HG02943 (cell line): ENCODE results near the gene CAMTA1.

Experiments
- ATAC-seq: cut with Tn5 transposase; IDR thresholded peaks from one replicate; pipeline ENCODE4 v1.9.1; 2021; ENCODE audit warnings: mild to moderate bottlenecking, low read depth, moderate library complexity; ENCODE audit not compliant: unreplicated experiment

Gene CAMTA1

DNA sequence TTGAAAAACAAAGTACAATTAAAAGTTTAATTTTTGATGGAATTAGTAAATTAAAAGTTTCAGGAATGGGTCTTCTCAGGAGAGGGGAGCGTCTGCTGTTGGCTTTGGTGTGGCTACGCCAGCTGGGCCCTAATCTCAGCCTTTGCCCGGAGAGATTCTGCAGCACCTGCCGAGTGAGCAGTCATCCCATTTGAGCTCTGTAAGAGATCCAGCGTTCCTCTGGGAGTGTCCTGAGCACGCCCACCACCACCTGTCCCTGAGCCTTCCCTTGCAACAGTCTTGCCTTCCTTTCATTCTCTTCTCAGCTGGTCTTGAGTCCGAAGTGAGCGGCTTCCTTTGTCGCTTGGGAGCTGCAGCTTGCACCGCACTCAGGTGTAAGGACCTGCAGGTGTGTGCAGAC lies 263.1 kb downstream of the CAMTA1 start:
- ATAC-seq = no peak

DNA sequence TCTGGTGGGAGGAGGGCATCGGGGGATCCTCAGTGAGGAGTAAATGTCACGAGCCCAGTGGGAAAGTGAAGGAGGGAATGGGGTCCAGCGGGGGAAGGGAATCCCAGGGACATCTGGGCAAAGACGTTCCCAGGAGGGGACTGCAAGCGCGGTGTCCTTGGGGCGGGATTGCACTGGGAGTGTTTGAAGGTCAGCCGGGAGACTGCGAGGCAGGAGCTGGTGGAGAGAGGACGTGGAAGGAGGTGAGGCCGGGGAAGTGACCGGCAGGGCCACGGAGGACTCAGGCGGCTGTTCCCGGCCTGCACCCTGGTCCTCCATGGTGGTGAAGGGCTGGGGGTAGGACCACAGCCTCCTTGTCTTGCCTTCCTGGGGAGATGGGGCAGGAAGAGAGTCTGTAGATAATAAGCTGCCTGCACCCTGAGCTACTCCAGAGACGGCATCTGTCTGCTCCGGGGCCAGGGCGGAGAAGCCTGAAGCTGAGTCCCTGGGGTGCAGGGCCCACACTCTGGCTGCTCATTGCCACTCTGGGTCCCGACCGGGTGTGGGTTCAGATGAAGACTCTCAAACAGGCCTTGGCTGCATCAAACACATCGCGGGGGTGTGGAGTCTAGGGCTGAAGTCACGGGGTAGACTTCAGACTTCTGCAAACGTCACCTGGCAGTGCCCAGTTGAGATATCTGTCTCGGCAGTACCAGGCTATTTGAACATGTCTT lies 264.8 kb downstream of the CAMTA1 start:
- ATAC-seq = no peak

DNA sequence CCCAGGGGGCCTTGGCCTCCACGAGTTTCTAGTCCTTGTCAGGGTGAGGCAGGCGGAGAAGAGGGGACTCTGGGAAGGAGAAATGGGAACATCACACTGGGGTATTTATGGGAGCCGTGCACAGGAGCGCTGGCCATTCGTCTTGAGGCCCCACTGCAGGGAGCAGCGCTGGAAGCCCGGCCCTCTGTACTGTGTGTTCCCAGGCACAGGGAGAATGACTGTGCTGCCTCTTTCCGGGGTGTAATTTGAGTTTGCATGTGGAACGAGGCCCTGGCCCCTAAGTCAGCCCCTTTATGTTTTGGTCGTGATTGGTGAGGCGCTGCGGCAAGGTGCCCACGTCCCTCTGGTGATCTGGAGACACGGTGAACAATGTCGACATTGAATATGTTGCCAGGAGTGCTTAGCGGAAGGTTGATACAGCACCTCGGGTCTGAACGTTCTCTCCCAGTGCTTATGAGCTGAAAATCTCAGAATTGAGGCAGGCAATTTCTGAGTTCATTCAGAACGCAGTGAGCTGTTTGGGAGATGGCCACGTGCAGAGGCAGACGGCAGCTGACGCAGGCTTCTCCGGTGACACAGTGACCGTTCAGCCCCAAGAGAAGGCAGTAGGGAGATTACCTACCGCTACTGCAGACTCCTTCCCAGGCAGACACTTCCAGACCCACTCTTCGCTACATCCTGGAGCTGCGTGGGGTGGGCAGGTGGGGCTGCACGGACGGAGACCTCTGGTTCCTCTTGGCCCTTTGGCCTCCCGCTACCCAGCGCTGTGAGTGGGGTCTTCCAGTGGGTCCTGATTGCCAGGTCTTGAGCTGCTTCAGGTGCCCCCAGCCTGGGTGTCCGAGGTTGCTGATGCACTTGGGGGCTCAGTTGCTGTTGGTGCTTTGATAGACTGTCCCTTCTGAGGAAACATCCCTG lies 265.8 kb downstream of the CAMTA1 start:
- ATAC-seq = no peak

DNA sequence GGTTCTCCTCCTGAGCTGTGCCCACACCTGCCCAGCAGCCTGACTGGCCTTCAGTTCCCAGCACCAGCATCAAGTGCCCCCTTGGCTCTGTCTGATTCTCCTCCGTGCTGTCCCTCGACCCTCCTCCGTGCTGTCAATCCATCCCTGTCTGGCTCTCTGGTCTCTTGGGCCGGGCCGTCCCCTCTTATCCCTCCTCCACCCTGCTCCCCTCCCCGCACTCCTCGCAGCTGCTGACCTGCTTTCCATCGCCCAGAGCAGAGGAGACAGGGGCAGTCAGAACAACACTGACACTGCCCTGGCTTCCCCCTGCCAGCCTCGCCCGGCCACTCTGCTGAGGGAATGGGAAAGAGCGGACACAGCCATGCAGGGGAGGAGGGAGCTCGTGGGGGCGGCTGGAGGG lies 267.4 kb downstream of the CAMTA1 start:
- no peak for ATAC-seq

DNA sequence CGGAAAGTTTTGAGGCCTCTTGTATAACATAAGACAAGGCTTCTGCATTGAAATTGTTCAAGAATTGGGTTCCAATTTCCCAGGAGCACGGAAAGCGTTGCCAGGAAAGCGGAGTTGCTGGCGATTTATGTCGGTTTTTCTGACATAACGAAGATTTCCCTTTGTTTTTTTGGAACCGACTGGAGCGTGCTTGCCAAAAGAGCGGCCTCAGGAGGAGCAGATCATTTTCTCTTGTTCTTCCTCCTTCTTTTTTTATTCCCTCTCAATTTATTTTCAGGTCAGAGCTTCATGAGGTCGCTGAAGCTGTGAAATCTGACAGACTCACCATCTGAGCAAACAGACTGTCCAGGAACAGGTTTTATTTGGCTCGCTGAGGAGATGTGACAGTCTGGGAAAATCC lies 275.5 kb downstream of the CAMTA1 start:
- no peak for ATAC-seq

DNA sequence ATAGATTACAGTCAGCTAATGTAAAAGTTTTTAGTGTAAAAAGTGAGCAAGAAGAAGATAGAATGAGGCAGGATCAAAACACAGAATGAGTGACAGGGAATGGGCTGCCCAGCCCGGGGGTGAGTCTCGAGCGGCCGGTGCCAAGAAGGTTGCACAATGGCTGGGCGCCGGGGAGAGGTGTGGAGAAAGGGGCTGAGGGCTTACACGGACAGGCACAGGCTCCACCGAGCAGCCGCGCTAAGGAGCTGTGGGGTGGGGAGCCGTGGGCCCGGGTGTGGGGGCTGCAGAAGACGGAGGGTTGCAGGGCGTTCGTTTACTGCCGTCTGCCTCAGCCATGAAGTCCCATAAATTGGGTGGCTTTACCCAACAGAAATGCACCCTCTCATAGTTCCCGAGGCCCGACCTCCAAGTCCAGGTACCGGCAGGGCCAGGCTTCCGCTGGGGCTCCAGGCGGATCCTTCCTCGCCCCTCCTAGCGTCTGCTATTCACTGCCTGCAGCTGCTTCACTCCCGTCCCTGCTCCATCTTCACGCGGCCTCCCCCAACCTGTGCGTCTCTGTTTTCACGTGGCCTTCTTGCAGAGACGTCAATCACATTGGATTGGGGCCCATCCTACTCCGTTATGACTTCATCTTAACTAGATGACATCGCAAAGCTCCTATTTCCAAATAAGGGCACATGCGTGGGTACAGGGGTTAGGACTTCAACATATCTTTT lies 277.2 kb downstream of the CAMTA1 start:
- ATAC-seq = no peak

DNA sequence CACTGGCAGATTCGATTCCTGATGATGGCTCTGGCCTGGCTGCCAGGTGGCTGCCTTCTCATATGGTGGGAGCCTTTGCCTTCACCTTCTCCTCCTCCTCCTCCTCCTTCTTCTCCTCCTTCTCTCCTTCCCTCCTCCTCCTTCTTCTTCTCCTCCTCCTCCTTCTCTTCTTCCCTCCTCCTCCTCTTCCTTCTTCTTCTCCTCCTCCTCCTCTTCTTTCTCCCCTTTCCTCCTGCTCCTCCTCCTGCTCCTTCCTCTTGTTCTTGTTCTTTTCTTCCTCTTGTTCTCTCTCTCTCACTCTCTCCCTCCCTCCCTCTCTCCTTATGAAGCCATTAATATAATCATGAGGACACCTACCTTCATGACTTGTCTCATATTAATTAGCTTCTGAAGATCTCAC lies 278.7 kb downstream of the CAMTA1 start:
- ATAC-seq = no peak

DNA sequence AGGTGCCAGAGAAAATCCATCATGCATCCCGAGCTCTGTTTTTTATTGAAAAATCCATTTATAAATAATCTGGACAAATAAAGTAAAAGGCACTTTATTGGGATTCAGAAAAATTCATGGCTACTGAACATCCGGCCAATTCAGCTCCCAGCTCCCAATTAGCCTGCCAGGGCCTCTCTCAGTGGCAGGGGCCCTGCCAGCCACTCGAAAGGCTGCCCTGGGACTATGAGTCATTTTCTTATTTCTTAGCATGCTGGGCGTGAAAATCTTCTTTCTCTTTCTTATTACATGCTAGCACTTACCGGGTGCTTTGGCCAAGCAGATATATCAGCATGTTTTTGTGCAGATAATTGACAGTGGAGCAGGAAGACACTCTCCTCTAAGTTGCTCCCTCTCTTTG lies 283.3 kb downstream of the CAMTA1 start:
- no peak for ATAC-seq

DNA sequence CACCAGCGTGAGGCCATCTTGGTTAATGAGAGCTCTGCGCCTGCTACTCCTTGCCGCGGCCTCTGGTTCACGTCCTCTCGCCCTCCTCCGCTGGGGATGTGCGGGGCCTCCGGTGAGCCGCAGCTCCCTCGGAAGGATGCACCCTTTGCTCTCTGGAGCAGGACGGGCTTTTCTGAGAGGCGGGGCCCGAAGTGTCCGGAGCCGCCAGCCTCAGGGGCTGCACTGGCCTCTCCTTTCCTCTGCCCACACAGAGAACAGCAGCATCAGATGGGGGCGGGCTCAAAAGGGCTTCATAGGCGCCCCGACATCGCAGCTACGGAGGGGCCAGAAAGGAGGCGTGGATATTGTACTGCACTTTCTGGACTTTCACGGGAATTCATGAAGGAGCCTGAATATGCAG lies 284.7 kb downstream of the CAMTA1 start:
- no peak for ATAC-seq

DNA sequence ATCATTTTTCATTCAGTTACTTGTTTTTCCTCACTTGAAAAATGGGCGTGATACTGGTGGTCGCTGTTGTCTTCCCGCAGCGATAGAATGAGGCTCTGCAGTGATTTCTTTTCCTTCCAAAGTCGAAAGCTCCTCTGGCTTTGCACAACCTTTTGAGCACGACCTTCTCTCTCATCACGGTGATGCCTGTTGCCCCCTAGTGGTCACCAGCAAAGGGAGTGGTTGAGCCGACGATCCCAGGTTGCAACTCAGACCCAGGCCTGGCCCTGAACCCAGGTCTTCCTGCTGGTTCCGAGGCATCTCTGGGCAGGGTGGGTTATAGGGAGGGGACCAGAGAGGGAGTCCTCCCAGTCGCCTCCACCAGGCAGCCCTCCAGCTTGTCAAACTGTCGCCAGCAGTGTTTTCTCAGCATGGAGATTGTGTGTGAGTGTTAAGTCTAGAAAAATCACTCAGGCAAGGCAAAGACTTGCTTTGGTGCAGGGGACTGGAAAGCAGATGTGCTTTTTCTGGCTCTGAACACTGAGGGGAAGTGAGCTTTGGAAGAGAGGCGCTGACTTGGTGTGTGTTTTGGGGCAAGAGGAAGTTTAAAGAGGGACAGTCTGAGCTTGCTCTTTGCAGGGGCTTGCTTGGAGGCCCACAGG lies 285.3 kb downstream of the CAMTA1 start:
- ATAC-seq = no peak

DNA sequence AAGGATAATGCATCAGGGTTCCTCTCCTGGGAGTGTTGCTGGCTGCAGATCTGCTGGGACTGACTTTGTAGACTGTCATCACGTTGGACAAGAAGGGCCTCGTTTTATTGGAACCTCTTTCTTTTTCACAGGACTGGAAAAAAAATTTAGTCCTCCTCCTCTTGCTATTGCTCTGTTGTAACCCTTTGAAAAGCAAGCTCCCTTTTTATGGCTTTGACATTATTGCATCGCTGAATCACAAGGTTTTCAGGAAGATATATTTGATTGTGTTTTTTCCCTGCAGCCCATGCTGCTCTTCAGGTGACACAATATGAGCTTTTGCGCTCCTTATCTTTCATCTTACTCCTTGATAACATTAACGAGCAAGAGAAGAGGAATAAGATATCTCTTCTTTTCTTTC lies 290.9 kb downstream of the CAMTA1 start:
- ATAC-seq = no peak

DNA sequence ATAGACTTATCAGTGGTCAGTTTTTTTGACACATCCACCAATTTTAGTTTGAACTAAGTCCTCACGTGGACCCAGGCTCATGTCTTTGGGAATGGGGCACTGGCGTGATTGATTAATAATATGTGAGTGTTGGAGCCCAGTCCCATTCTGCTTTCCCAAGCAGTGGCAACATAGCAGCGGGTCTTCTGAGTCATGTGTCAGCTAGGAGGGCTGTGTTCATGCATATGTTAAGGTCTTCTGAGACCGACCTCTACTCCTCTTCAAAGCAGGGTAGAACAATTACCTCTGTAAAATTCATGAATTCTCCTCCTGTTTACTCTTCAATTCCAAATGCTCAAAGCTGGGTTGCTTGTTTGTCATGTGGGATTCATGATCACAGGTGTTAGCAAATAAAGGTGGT lies 291.3 kb downstream of the CAMTA1 start:
- ATAC-seq = no peak

DNA sequence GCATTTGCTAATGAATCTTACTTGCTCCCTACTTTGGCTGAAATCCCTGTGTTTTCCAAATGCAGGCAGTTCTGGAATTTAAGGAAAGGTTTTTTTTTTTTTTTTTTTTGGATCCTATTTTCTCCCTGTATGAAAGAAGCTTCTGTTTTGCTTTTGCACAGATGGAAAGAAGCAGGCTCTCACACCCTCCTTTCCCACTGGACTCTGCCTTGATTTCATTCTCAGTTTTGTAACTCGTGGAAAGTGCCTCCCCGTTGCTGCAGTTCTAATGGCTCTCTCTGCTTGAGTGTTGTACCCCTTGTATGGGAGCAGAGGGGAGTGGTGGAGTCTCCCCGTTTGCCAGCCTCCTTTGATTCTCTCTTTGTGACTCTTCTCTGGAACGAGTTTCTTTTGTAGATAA lies 291.9 kb downstream of the CAMTA1 start:
- no peak for ATAC-seq

DNA sequence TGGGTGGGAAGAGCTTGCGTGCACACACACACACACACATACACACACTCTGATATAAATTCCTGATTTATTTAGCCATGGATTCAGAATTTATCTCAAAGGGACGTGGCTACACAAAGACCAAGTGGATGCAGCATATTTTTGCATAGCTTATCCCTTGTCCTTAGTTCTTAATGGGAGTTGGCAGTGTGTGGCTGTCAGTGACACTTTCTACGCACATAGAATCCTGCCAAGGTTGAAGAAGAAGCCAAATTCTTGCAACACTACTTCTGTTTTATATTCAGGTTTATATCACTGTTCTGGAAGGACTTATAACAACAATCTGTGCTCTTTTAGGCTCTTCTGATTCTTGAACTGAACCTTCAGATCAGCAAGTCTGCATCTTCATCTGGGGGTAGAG lies 292.7 kb downstream of the CAMTA1 start:
- ATAC-seq = no peak

DNA sequence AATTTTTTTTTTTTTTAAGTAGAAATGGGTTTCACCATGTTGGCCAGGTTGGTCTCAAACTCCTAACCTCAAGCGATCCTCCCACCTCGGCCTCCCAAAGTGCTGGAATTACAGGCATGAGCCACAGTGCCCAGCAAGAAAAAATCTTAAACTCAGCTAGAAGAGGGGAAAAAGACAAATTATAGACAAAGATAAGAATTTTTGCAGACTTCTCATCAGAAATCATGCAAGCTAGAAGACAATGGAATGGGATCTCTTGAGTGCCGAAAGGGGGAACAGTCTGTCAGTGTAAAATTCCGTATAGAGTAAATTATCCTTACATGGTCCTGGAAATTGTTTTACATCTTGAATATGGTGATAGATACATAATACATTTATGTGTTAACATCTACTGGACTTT lies 294.4 kb downstream of the CAMTA1 start:
- no peak for ATAC-seq

DNA sequence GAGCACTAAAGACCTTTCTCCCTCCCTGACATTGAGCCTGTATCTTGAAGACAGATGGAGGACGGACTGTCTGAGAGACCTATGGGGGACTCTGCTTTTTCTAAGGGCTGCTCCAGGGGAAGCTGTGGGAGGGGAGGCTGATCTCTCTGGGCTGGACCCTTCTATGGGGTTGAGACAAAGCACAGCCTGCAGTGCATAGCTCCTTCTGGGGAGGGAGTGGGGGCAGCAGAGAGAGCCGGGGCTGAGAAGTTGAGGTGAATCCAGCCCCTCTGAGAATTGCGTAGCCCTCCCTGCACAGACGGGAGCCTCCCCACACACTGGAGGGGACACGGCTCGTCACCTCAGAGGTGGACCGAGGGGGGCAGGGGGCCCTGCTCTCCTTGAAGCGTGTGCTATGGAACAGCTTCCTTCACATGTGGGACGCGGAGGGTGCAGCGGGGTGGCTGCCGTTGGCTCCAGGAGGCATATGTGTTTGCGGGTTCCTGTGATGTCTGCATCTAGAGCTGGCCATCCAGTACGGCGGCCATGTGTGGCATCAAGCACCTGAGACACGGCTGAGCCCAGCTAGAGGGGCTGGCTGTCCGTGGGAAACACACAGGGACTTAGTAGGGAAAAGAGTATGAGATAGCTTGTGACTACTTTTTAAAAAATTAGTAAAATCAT lies 299.1 kb downstream of the CAMTA1 start:
- ATAC-seq = no peak

DNA sequence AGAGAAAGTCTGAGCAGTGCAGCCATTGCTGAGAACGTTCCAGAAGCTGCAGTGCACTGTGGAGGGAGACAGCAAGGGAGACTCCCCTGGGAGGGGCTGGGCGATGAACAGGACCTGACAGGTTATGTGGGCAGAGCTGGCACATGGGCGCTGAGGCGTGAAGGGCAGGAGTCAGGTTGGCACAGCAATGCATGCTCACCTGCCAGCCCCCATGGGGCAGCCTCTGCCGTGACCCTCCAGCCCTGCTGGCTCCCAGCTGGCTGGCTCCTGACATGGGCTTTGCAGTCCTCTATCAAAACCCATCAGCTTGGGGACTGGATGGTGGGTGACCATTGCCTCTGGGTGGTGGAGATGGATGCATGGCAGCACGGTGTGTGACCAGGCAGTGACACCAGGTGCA lies 300.3 kb downstream of the CAMTA1 start:
- ATAC-seq = no peak

DNA sequence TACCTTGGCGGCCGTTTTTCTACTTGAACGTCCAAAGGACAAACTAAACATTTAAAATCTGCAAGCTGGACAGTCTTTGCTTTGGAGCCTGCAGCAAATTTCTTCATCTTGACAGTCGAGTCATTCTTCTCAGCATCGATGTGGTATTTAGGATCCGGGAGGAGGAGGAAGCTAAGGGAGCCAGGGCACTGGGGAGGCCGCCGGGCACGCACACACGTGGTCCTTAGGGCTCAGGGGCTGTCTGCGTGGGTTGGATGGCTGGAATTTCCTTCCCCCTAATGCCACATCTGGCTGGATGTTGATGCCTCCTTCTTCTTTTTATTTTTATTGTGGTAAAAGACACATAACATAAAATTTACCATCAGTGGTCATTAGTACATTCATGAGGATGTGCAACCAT lies 300.9 kb downstream of the CAMTA1 start:
- ATAC-seq = no peak

DNA sequence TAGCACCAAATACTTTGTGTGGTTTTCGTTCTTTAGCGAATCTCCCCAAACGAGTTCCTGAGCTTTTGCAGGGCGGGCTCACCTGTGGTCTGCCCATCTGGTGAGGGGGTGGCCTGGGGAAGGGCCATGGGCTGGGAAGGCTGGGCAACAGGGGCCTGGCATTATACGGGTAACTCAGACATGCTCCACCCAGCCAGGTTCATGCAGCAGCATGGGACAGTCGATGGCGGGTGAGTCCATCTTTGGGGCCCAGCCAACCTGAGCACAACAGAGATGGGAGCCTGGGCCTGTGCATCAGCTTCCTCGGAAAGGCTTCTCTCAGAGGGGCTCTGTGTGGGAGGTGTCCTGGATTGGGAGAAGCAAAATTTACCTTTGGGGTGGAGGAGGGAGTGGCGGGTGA lies 302.6 kb downstream of the CAMTA1 start:
- ATAC-seq = no peak

DNA sequence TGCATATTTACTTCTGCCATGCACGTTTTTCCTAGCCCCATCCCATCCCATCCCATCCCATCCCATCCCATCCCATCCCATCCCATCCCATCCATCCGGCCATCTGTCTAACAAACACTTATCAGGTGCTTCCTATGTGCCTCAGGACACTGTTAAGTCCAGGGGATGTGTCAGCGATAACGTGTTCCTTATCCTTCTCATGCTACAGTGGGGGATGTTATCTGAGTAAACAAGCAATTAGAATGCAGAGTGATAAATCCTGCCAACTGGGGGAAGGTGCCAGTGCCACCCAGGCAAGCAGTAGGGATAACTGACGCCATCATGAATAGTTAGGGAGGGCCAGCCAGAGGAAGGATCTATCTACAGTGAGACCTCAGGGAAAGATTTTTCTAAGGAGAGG lies 304.2 kb downstream of the CAMTA1 start:
- no peak for ATAC-seq
